HG03066 (cell line): Measurements from ENCODE around the gene PCDH9.
A peak's percentile ranks its signal among the peaks of the same experiment; 100 is the strongest.

Source experiments
- ATAC-seq: cut with Tn5 transposase; IDR thresholded peaks from one replicate; pipeline ENCODE4 v1.9.1; 2021; ENCODE audit warnings: low read depth; ENCODE audit not compliant: unreplicated experiment

Gene PCDH9

GRCh38 chr13:67229481-67230403, at the start of gene PCDH9:
Gene PCDH9, minus strand, starts transcription at chr13:67230336. Its CDS starts 1,896 bp downstream, at chr13:67228440.
- ATAC-seq: peak; percentile 4

GRCh38 chr13:67278235-67278634, 48.1 kb upstream of the PCDH9 start:
- no peak for ATAC-seq

DNA sequence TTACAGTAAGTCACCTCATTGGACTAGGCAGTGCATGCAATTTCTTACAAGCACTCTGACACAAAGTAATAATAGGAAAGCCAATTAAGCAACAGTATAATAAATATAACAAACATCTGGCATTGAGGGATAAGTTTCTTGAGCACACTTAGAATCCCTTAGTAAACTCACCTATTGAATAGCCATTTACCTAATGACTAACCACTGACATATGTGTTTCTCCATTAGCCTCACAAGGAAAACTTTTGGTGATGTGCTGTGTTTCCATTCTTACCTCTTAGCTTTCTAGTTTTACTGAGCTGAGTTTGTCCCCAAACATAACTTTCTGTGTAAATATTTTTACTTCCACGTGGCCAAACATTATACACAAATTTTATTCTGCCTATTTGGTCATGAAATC, 47.4 kb upstream of the PCDH9 start:
- no peak for ATAC-seq

DNA sequence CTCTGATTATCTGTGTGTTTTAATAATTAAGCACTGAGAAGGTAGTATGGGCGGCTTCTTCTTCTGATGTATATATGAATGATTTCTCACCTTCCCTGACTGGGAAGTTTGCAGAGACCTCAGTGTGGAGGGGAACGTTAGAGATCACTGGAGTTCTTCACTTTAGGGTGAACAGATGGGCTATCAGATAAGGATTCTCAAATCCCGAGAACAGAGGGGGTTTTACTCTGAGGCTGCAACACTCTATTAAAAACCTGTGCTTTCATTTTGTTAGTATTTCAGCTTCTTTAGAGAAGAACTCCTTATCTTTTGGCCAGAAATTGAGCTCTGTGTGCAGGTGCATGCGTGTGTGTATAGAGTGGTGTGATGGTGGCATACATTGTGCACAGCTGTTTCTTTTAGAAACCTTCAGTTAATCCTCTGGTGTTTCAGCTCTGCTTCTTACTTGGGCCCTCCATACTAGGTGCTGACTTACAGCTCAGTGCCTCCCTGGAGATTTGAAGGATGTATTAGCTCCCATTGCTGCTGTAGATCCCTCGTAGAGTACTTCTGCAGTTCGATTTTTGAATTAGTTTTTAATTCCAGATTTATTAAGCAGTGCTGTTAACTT, 45.3 kb upstream of the PCDH9 start:
- no peak for ATAC-seq

DNA sequence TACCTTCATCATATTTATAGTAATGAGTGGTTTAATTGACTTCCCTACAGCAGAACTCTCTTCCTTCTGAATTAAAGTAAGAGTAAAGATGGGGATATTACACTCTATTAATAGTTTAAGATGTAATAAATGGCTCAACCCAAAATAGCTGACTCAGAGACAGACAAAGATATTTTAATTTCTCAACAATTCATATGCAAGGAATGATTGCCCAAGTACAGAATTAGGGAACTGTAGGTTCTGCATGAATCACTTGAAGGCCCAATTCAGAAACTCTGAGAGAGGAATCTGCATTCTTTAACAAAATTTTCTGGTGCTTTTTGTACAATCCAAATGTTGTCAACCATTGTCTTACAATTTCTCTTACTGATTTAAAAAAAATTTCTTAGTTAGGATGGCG, 42.9 kb upstream of the PCDH9 start:
- no peak for ATAC-seq

DNA sequence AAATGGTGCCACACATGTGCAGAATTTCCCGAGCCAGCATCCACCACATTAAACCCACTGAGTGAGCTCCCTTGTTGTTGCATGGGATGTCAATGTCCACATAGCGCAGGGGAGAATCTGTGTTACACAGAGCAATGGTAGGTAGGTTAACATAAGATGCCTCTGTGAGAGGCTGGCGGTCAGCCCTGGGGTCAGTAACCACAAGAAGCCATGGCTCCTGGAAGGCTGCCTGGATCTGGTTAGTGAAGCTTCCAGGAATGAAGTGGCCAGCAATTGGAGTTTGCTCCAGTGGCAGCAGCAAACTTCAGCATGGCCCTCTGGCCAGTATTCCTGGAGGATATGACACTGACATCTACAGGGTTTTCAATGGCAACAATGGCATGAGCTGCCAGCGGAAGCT, 37.0 kb upstream of the PCDH9 start:
- ATAC-seq: no peak

DNA sequence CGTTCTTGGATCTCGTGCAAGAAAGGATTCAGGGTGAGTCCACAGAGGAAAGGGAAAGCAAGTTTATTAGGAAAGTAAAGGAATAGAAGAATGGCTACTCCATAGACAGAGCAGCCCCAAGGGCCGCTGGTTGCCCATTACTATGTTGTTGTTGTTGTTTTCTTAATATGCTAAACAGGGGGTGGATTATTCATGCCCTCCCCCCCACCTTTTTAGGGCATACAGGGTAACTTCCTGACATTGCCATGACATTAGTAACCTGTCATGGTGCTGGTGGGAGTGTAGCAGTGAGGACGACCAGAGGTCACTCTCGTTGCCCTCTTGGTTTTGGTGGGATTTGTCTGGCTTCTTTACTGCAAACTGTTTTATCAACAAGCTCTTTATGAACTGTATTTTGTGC, 29.1 kb upstream of the PCDH9 start:
- ATAC-seq: no peak

- ATAC-seq: no peak
Observed at GRCh38 chr13:67258482-67258881, 28.3 kb upstream of the PCDH9 start.

DNA sequence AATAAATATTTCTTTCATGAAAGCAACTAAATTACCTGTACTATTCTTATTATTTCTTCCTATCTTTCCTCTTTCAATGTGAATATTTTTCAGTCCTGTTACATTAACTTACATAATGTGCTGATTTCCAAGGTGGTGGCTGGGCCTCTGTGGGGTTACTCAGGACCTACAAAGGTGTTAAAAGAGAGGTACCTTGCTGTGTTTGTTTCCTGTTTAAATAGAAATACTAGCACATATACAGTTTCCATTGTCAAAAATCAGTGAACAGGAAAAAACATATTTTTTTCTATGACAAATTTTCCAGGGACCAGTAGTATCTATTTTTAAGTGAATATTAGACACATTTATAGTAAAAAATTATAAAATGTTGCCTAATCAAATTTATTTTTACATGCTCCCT, 8.7 kb upstream of the PCDH9 start:
- ATAC-seq: no peak

DNA sequence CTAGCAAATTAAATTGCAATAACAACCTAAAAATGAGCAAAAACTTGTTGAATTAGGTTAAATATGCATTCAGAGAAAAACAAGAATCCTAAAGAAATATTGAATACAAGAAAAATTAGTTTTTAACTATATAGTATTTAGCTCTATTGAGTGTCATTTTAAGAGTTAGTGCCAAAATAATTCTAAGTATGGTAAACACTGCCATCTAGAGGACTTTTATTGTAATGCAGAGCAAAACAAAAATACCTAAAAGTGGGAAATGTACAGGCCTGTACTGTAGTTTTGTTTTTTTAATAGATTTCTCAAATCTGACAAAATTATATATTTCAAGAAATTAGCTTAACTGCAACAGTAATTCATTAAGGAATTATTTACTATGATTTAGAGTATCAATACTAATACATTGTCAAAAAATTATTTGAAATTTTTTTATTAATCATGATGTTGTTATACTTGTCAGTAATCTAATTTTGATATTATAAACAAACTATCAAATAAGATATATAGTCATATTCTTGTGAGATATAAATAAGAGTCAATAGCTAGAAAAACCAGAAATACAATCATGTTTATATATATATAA, 8.2 kb upstream of the PCDH9 start:
- peak; percentile 66 for ATAC-seq

DNA sequence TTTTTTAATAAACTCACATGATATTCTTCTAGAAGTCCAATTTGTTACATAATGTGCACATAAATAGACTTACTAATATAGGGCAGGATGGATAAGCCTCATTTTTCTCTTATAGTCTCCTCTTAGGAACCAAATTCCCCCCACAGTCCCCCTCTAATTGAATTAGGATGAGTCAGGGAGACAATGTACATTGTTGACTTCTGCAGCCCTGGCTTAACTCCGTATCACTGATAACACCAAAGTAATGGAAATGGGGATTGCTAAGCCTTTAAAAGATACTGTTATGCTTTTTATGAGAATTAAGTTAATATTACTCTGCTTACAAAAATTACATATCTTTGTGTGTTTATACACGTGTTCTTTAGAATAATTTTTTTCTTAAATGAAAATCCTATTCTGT, 5.1 kb upstream of the PCDH9 start:
- ATAC-seq: no peak

DNA sequence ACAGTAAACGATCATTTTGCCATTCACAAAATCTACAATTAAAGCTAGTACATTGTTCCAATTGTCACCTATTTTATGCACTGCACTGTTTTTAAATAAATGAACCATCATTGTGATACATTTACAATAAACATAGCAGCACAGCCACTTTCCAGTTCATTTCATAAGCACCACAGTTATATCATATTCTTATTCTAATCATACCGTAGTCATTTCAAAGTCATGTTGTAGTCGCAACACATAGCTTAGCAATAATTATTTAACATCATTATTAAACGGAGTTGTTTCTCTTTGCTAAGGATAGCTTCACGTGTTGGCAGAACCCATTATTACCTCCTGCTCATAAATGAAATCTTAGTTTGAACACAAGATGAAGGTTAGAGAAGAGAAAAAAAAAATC, 2.2 kb upstream of the PCDH9 start:
- ATAC-seq: no peak

DNA sequence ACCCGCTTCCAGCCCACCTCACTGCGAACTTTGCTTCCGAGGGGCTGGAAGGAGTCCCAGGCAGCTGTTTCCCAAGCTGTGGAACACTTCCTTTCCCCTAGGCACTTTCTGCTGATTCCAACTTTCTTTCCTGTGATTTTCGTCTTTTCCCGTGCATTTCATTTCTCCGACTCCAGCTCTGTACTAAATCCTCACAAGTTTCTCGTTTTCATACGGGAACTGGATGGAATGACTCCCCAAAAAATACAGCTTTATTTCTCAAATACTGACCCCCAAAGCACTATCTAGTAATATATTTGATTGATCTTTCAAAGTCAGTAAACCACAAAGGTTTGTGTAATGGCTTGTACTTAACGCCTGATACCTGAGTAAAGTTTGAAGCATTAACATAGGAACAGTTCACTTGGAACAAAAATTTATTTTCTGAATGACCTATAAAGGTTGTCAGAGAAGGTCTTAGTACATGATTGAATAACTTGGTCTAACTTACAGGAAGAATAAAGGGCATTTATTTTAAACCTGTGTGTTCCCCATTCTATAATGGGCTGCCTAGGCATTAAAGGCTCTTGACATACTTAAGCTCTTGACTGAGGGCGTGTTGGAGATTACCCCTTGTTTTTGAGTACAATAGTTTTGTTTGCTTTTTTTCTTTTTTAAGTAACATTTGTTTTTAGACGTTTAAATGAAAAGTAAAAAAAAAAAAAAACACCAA, 1.3 kb upstream of the PCDH9 start:
- no peak for ATAC-seq

- ATAC-seq: peak; percentile 95
Observed at GRCh38 chr13:67230404-67231288, 510 bp upstream of the PCDH9 start.

GRCh38 chr13:67228916-67229315, 1.2 kb downstream of the PCDH9 start:
- no peak for ATAC-seq

DNA sequence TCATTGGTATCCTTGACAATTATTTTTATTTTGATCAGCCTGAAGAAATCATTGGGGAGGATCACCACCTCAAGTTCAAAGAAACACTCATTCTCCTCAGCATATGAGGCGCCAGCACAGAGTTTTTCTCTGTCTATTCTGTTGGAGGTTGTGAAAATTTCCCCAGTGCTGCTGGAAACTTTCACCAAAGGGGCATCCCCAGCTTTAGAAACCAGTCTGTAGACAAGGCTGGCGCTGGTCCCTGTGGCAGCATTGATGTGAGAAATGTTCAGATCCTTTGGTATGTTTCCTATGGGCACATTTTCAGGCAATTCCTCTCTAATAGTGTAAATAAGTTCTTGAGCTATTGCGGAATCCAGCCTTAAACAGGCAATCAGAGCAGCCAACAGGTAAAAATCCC, 2.1 kb downstream of the PCDH9 start:
- ATAC-seq: no peak

- no peak for ATAC-seq
Observed at GRCh38 chr13:67227131-67227983, 2.8 kb downstream of the PCDH9 start.

GRCh38 chr13:67226696-67227095, 3.4 kb downstream of the PCDH9 start:
- ATAC-seq: no peak
